ENCODE data around the gene AMPD3.
"Not testable (repeated sequence)": the region's sequence is repeated elsewhere in the genome, so short reads cannot be mapped to it uniquely, and the experiment has no call there.

The AMPD3 gene

DNA sequence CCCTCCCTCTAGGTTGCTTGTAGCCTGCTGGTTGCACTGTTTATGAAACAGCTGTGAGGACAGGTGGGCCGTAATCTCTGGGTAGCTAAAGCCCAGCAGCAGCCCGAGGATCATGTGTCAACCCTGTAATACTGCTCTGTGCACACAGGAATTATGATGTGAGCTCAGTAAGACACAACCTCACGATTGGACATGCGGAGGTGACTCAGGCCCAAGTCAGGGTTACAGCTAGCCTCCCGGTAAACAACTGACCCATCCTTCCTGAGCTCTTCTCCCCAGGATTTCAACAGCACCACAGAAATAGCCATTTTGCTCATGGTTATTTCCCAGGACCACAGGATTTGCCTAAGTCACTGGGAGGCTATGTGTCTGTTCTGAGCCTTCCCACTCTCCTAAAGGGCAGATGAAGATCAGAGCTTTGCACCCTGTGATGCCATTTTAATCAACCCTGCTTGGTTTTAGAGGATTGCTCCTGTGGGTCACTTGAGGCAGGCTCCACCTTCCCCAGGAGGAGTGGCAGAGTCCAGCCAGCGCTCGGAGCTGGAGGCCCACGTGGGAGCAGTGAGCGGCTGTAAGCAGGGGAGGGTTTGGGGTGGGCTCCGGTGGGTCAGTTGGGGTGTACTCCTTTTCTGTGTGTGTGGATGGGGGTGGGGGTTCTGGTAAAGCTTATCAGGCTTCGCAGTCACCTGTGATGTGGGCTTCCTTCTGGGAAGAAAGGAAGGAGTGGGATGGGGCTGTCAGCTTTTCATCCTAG, at the start of gene AMPD3:
Gene AMPD3, plus strand, starts transcription at position 387 of the 754 bp plus-strand sequence. CDS start 6,256 bp downstream, outside the sequence.
- no peak for DNase-seq

DNA sequence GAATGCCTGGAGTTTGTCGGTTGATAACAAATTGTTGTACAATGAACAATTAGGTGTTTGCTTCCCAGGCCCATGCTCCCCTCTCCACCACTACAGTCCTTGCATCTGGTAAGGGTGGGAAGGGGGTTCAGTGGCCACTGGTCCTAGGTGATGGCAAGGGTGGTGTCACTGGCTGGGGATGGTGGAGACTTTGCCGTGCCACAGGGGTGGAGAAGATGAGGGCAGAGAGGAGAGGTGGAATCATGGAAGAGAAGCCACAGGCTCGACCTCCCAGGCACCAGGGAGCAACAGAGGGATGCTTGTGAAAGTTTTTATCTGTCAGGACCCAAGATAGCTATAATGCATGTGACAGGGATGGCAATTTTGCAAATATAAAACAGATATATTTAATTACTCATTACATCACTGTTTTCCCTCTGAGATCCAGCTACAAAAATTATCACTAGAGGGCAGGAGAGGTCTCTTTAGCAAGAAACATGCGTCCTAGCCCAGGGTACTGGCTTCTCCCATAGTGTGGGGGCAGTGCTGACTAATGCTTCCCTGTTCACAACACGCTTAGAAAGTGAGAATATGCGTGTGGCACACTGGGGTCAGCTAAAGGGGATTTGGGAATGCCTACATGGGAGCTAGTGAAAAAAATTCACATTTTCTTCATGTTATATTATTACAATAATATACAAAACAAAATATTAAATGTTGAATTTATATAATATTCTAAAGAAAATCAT, 49.0 kb upstream of the AMPD3 start:
- DNase-seq: no peak

DNA sequence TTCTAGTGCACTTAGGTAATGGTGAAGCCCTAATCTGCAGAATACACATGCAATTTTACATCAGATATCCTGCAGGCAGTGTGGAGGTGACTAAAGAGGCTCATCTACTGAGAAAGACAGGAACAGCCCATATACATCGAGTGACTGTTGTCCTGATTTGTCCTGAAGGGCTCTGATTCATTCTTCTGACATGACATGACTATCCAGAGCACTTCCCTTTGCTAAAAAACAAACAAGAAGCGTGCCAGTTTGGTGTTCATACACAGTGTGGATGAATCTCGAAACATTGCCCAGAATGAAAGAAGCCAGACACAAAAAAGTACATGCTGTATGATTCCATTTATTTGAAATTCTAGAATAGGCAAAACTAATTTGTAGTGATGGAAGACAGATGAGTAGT, 48.0 kb upstream of the AMPD3 start:
- DNase-seq: no peak

DNA sequence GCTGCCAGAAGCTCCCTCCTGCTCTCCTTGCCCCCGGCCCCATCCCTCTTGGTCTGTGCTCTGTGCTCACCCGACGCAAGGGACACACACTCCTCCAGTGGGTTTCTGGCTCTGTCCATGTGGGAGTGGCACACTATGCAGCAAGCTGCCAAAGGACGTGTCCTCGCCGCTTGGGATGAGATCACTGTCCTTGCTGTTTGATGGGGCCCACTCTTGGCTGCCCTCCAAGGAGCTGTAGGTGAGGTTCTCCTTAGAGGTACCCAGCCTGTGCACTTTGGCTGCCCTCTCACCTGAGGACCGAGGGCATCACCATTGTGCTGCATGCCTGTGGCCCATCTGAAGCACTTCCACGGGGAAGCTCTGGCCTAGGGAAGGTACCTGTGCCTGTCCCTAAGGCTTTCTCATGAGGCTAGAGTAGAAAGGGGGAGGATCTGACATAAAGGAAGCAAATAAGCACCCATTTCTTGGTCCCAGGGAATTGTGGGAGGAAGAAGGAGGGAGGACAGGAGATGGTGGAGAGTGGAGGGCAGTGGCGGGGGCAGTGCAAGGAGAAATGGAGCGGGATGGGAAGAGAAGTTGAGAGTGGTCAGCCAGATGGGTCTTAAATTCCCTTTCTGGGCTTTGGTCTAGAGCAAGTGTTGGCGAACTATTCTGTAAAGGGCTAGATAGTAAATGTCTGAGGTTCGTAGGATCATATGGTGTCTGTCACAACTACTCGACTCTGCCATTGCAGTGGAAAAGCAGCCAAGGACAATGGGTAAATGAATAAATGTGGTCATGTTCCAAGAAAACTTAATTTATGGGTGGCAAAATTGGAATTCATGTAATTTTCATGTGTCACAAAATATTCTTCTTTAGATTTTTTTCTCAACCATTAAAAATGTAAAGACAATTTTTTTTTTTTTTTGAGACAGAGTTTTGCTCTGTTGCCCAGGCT, 47.0 kb upstream of the AMPD3 start:
- DNase-seq: no peak

DNA sequence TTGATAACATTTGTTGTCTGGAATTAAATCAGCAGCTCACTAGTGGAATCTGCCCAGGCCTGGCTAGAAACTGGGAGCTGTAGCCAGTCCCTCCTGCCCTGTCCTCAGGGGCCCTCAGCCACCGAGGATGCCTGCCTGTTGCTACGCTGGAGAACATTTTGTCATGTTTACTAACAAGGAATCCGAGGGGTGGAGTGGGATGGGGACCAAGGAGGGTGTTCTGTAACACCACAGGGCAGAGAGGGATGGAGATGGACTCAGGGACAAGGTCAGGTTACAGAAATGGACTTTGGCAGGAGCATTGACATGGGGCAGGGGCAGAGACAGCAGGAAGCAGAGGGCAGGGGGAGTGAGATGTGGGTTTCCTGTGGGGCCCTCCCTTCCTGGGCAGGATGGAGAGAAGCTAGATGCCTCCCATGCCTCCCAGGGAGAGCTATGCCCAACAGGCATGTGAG, 45.8 kb upstream of the AMPD3 start:
- DNase-seq: no peak

DNA sequence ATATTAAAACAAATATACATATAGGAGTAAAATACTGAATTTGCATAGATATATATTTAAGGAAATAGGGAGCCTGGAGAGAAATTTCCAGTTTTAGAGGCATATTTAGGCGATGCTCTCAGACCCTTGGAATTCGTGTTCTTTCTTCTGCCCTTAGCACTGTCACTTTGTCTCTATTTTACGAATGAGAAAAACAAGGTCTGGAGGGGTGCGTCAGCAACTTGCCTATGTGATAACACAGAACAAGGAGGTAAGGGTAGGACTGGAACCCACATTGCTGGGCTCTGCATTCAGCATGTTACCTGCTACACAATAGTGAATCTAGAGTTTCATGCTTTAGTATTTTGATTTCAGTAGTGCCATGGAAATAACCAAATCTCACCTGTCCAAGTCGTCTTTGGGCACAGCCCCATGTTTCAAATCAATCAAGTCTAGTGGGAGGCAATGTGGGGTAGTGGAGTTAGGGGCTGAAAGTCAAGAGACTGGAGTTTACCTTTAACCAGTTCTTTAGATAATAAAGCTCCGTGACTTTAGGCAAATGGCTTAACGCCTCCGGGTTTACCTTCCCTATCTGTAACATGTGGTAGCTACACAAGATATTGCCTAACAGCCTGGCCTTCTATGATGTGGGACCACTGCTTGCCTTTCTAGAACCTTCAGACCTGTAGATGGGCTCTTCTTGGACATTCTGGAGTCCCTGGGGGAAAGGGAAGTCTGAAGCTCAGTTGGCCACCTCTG, 44.8 kb upstream of the AMPD3 start:
- DNase-seq: no peak

DNA sequence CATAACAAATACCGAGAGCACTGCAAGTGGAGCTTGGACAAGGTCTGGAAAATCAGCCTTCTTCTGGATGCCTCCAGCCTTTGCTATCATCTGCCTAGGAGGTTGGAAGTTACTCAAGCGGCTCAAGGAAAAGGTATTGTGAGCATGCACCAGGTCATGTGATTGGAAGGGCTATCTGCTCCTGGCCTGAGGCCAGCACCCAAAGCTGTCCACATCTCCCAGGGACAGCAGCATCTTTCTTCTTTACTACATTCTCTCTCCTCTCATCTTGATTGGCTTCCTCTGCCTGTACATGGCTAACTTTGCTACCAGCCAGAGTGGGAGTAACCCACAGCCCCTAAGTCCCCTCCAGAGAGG, 44.2 kb upstream of the AMPD3 start:
- DNase-seq: no peak

DNA sequence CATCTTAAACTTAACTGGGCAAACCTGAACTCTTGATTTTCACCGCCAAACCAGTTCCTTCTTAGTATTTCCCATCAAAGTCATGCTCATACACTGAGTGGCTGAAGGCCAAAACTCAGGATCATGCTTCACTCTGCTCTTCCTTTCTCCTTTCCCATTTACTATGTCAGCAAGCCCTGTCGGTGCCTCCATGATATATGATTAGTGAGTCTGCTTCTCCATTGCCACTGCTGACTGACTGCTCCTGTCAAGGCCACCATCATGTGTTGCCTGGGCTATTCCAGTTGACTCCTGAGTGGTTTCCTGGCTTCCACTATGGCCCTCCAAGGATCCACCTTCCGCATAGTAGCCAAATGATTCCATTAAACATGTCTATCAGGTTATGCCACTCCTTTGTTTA, 42.8 kb upstream of the AMPD3 start:
- no peak for DNase-seq

DNA sequence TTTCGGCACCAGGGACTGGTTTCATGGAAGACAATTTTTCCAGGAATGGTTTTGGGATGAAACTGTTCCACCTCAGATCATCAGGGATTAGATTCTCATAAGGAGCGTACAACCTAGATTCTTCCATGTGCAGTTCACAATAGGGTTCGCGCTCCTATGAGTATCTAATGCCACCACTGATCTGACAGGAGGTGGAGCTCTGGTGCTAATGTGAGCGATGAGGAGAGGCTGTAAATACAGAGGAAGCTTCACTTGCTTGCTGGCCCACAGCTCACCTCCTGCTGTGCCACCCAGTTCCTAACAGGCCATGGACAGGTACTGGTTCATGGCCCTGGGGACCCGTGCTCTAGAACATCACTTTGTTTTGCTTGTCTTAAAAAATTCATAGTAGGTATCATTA, 41.8 kb upstream of the AMPD3 start:
- DNase-seq: no peak

DNA sequence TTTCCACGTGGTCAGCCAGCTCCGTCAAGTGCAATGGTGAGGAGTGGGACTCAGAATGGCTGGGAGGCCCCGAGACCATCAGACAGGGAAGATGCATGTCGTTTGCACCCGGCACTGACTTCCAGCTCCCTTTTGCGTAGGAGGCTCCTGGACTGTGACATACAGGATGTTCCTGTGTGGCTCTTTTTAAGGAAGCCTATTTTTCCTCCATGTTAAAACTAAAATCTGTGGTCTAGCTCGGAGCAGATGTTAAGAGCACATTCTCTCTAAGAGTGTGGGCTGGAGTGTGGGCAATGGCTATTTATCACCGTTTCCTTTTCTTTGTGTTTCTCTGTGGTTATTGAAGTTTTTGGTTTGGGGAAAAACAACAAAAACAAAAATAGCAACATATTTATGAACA, 40.9 kb upstream of the AMPD3 start:
- no peak for DNase-seq

DNA sequence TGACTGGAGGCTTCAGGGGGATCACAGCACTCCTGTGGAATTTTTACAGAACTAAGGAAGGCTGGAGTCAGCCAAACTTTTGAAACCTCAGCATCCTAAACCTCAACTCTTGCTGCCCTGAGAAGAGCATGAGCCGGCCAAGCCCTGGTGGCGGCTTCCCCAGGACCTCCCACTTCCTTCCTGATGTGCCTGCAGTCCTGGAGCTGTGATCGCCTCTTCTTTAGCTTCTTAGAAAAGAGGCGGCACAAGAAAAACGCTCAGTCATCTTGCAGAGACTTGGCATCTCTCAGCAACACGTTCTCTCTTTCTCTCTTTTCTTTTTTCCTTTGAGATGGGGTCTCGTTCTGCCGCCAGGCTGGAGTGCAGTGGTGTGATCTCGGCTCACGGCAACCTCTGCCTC, 40.4 kb upstream of the AMPD3 start:
- DNase-seq: no peak

DNA sequence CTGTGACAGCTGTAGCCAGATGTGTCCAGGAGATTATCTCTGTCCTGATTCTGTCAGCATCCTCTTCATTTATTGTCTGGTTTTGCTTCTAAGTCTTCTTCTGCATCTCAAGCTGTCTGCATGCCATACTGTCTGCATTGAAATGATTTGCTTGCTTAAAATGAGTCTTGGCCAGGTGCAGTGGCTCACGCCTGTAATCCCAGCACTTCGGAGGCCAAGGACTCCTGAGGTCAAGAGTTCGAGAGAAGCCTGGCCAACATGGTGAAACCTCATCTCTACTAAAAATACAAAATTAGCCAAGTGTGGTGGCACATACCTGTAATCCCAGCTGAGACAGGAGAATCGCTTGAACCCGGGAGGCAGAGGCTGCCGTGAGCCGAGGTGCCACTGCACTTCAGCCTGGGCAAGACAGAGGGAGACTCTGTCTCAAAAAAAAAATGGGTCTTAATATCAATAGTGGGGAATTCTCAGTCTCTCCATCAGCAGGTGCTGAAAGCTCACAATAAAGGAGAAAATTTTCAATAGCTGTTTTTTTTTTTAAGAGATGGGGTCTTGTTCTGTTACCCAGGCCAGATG, 39.2 kb upstream of the AMPD3 start:
- DNase-seq: no peak

DNA sequence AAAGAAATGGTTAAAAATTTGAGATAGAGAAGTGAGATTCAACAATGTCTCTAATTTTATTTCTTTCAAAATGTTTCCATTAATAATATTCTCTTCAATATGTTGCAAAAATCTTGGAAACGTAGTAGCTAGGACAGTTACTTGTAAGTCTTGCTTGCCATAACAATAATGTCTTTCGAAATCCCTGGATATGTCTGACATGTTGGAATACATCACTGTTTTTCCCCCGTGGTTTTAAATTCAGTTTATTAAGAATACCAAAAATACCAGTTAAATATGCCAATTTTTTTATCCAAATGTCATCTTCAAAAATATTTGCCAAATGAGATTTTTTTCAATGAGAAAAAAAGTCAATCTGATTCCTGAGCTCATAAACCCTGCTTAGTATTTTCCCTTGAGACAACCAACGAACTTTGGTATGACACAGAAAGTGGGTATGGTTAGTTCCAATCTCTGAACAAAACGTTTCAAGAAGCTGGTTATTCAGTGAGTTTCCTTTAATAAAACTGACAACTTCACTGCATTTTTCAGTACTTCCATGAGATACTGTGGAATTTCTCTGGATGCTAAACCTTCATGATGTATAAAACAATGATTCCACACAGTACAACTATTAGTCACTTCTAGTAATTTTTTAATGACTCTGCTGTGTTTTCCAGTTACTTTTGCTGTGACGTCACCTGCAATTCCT, 36.7 kb upstream of the AMPD3 start:
- no peak for DNase-seq

DNA sequence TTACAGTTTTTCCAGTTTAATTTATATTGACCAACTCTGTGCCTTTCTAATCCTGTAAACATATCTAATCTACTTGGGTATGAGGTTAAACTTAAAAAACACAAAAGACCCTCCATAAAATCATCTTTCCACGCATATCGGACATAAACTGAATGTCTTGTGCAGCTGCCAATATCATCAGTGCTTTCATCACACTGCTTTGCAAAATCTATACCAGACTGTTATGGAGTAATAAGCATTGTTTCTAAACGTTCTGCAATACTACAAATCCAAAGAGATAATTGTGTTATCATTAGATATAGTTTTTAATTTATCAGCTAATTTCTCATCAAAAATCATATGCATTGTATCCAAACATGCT, 36.1 kb upstream of the AMPD3 start:
- no peak for DNase-seq

DNA sequence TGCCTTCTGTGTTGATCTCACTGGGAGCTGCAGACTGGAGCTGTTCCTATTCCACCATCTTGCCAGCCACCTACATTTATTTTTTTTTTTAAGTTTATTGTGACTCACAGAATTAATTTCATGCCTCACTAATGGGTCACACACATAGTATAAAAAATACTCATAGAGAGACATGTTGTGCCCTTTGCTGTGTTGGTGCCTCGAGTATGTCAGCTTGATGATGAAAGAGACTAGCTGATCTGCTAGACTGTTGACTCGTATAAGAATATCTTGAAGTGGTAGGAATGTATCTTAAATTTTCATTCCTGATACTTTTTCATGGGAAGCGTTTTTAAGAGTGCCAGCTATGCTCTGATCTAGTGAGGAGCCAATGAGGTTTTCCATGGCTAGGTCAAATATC, 28.6 kb upstream of the AMPD3 start:
- no peak for DNase-seq

DNA sequence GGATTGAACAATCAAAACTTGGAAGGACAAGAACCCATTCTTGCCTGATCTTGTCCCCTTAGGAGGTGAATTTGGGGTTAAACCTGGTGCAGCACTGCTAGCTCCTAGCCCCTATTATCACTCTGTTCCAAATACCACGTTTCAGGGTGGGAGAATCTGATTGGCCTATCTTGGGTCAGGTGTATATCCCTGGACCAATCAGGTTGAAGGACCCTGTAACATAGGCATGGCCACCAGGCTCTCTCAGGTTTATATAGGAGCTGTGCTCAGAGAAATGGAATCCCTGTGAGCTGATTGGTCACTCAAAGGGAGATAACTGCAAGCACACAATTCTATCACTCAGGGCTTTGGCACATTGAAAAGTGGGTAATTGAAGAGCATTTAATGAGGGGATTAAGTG, 26.6 kb upstream of the AMPD3 start:
- no peak for DNase-seq

DNA sequence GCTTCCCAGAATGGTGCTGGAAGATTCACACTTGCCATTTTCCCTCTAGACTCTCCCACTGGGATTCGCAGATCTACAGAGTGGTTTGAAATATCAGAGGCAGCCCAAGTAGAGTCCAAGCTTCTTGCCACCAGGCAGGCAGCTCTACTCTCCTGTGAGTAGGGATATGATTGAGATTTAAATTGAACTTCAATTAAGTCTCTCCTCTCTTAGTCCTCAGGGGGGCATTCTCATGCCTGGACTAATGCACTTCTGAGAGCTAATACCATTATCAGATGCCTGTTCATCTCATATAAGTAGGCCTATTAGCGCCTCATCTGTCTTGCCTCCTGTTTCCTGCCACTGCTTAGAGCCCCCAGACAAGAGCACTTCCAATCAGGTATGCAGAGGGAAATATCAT, 25.5 kb upstream of the AMPD3 start:
- DNase-seq: no peak

DNA sequence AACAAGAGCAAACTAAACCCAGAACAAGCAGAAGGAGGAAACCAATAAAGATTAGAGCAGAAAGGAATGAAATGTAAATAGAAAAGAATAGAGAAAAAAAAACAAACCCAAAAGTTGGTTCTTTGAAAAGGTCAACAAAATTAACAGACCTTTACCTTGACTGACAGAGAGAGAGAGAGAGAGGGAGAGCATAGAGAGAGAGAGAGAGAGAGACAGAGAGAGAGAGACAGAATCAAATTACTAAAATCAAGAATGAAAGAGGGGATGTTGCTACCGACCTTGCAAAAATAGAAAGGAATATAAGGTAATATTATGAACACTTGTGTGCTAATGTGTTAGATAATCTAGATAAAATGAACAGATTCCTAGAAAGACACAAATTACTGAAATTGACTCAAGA, 22.6 kb upstream of the AMPD3 start:
- DNase-seq: no peak

DNA sequence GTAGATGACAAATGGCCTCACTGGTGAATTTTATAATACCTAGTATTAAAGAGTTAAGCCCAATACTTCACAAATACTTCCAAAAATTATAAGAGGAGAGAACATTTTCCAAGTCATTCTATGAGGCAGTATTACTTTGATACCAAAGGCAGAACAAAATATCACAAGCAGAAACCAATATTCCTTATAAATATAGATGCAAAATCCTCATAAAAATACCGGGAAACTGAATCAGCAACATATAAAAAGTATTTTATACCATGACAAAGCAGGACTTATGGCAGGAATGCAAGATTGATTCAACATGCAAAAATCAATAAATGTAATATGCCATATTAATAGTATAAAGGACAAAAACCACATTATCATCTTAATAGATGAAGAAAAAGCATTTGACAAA, 22.1 kb upstream of the AMPD3 start:
- no peak for DNase-seq

DNA sequence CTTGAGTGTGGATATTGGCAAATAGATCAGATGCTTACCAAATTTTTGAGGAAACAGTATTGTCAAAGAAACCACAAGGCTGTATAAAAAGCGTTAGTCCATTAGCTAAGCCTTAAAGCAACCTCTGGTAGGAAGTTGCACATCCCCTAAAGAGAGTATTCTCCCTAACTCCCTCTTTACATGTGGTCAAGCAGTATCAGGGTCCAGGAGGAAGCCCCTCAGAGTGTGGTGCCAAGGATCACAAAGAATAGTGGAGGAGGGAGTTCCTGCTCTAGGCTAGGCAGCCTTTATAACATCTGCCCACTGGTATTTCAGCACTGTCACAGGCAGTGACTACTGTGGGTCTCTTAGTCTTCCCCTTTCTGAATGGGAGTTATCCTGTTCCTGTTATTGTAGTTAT, 18.8 kb upstream of the AMPD3 start:
- DNase-seq: no peak

DNA sequence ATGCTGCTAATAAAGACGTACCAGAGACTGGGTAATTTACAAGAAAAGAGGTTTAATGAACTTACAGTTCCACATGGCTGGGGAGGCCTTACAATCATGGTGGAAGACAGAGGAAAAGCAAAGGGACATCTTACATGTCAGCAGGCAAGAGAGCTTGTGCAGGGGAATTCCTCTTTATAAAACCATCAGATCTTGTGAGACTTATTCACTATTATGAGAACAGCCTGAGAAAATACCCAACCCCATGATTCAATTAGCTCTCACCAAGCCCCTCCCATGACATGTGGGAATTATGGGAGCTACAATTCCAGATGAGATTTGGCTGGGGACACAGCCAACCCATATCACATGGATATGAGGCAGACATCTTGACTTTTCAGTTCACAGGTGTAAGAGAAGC, 18.4 kb upstream of the AMPD3 start:
- not testable (repeated sequence) for DNase-seq

DNA sequence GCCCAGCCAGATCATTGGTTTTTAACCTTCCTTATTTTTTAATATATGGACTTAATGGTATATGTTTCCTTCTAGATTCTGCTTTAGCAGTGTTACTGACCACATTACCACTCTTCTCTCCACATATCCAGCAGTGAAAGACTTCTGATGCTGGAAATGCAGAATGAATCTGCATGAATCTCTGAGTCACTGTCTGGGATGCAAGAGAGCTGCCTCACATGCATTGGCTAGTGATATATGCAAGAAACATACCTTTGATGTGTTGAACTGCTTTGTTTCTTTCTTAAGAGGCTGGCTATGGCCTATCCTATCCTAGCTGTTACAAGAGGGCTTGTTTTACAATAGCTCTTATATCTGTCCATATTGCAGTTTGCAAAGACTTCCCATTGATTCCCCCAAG, 16.6 kb upstream of the AMPD3 start:
- DNase-seq: no peak
